K562 (cell line): ENCODE results near the gene LHCGR. TPM values are rescaled to one million over a fixed set of nuclear protein-coding genes. Genes with fewer than 3 reads are reported as not detected.

Experiments
- ATAC-seq: fragments of 200-7000 bp; cut with Tn5 transposase; 3 replicates; pipeline ENCODE4 v1.9.1; 2020; ENCODE audit warnings: moderate library complexity
- BruUV-seq: library from RNA; stranded (reverse); fragments of 400-500 nt; replicated peaks from 2 replicates; lab custom pipeline; 2021; lab: Mats Ljungman, UMichigan
- CTCF ChIA-PET: fragments of 300-600 bp; formaldehyde crosslinking; extraction: SDS; loops from one replicate; lab custom pipeline; 2021; ENCODE audit warnings: low intra/inter-chr PET ratio; lab: Yijun Ruan, JAX
- POLR2A ChIA-PET: fragments of 300-600, 350-650 bp; sonication (Branson Sonifier 250); formaldehyde crosslinking; extraction: SDS; loops from one replicate; lab custom pipeline; 2021; ENCODE audit warnings: antibody characterized with exemption, inconsistent platforms; lab: Yijun Ruan, JAX
- DNase-seq, 4 experiments: peaks; one replicate each; pipeline versions ENCODE4 v3.0.0 to v3.0.0-alpha.2; 2011 to 2018; ENCODE audit warnings: low spot score in 3 of 4, mixed read lengths in 3 of 4; ENCODE audit errors: extremely low read depth in 1 of 4
- FAIRE-seq: peaks from 2 replicates; lab custom pipeline; 2011; peaks lifted over from hg19 to GRCh38; lab: Jason Lieb, UNC
- H2AFZ ChIP-seq: 2 replicates; pipeline ENCODE4 v1.6.0; 2011; ENCODE audit warnings: low read depth, low read length, control low read depth, inconsistent platforms
- H3K27ac ChIP-seq: fragments of 200-600 bp; 3 replicates; pipeline ENCODE4 v1.8.0; 2011; ENCODE audit warnings: low read depth, mild to moderate bottlenecking, control low read depth, inconsistent platforms, low read length, moderate library complexity, mixed read lengths; ENCODE audit errors: extremely low read depth
- H3K27me3 ChIP-seq, 2 experiments: fragments of 300-600 bp in 1 of 2; 2 replicates in 1 of 2; 3 replicates in 1 of 2; pipeline versions ENCODE4 v1.6.0 to v1.8.0; 2011; ENCODE audit warnings: inconsistent platforms in 2 of 2, low read length in 2 of 2, mild to moderate bottlenecking in 1 of 2, mixed read lengths in 1 of 2, moderate library complexity in 1 of 2; ENCODE audit not compliant: control insufficient read depth in 2 of 2, insufficient read depth in 2 of 2
- H3K36me3 ChIP-seq: fragments of 300-600 bp; 3 replicates; pipeline ENCODE4 v1.8.0; 2011; ENCODE audit warnings: mild to moderate bottlenecking, low read length, inconsistent platforms; ENCODE audit not compliant: control insufficient read depth, insufficient read depth
- H3K4me1 ChIP-seq, 2 experiments: fragments of 200-600 bp in 1 of 2; replicated peaks in 1 of 2; 2 replicates in 1 of 2; 3 replicates in 1 of 2; pipeline versions ENCODE4 v1.5.1 to v1.8.0; 2011; ENCODE audit warnings: inconsistent platforms in 2 of 2, low read length in 2 of 2, mild to moderate bottlenecking in 1 of 2, mixed read lengths in 1 of 2, moderate library complexity in 1 of 2; ENCODE audit not compliant: control insufficient read depth in 2 of 2, insufficient read depth in 2 of 2
- H3K4me2 ChIP-seq: 2 replicates; pipeline ENCODE4 v1.6.1; 2011; ENCODE audit warnings: low read length, control low read depth, inconsistent platforms, mixed read lengths; ENCODE audit not compliant: insufficient read depth
- H3K4me3 ChIP-seq: fragments of 200-600 bp; sonication (generic), shearing (Covaris generic); 2 replicates; pipeline ENCODE4 v1.5.1; 2016; ENCODE audit warnings: control low read depth, inconsistent platforms
- H3K79me2 ChIP-seq: fragments of 200-600 bp; 3 replicates; pipeline ENCODE4 v1.8.0; 2011; ENCODE audit warnings: low read length, inconsistent platforms; ENCODE audit not compliant: control insufficient read depth, insufficient read depth
- H3K9ac ChIP-seq, 2 experiments: 2 replicates each; pipeline versions ENCODE4 v1.6.0 to v1.6.1; 2011; ENCODE audit warnings: low read depth in 2 of 2, low read length in 2 of 2, control low read depth in 1 of 2, inconsistent platforms in 1 of 2, mild to moderate bottlenecking in 1 of 2, mixed read lengths in 1 of 2; ENCODE audit not compliant: insufficient read depth in 1 of 2
- H3K9me1 ChIP-seq: one replicate; pipeline ENCODE4 v1.6.0; 2011; ENCODE audit warnings: inconsistent platforms, mild to moderate bottlenecking, low read length, moderate library complexity; ENCODE audit not compliant: control insufficient read depth, insufficient read depth
- H3K9me3 ChIP-seq: replicated peaks from 2 replicates; pipeline ENCODE4 v1.5.1; 2011; ENCODE audit warnings: low read depth, low read length, inconsistent platforms; ENCODE audit not compliant: control insufficient read depth, insufficient read depth
- H4K20me1 ChIP-seq: replicated peaks from 2 replicates; pipeline ENCODE4 v1.6.1; 2011; ENCODE audit warnings: low read length, inconsistent platforms, mixed read lengths; ENCODE audit not compliant: control insufficient read depth, insufficient read depth
- BRF2 ChIP-seq: IDR thresholded peaks from 3 replicates; pipeline ENCODE4 v1.6.1; 2011; ENCODE audit warnings: borderline replicate concordance, mild to moderate bottlenecking; ENCODE audit not compliant: insufficient read length, insufficient read depth
- CEBPB ChIP-seq: fragments of 450-650 bp; IDR thresholded peaks from 2 replicates; pipeline ENCODE4 v1.6.1; 2016; ENCODE audit warnings: missing genetic modification characterization, missing compliant biosample characterization
- DIDO1 ChIP-seq: fragments of 450-650 bp; IDR thresholded peaks from 2 replicates; pipeline ENCODE4 v1.6.1; 2016; ENCODE audit warnings: low read depth, missing biosample characterization, missing genetic modification characterization
- ETV1 ChIP-seq: fragments of 450-650 bp; conservative IDR thresholded peaks from 2 replicates; pipeline ENCODE4 v1.6.1; 2016; ENCODE audit warnings: missing genetic modification characterization, control low read depth, low read depth, missing compliant biosample characterization
- FOXP4 ChIP-seq: sonication (generic); formaldehyde crosslinking; IDR thresholded peaks from 2 replicates; pipeline ENCODE4 v1.8.0; 2022; ENCODE audit warnings: mild to moderate bottlenecking, missing genetic modification reagents, borderline replicate concordance
- GABPA ChIP-seq: fragments of 200-800 bp; sonication (Bioruptor generic); conservative IDR thresholded peaks from 2 replicates; pipeline ENCODE4 v1.6.1; 2016; ENCODE audit warnings: low read depth, missing genetic modification characterization, missing compliant biosample characterization
- KHSRP ChIP-seq: fragments of 450-650 bp; IDR thresholded peaks from 2 replicates; pipeline ENCODE4 v1.6.1; 2017
- LARP7 ChIP-seq: fragments of 450-650 bp; IDR thresholded peaks from 2 replicates; pipeline ENCODE4 v1.6.1; 2016
- MITF ChIP-seq: IDR thresholded peaks from 2 replicates; pipeline ENCODE4 v1.6.1; 2014; ENCODE audit warnings: antibody characterized with exemption
- PYGO2 ChIP-seq: fragments of 450-650 bp; IDR thresholded peaks from 2 replicates; pipeline ENCODE4 v1.6.1; 2016; ENCODE audit warnings: mild to moderate bottlenecking, missing genetic modification characterization, moderate library complexity, missing compliant biosample characterization
- XRCC3 ChIP-seq: fragments of 450-650 bp; IDR thresholded peaks from 2 replicates; pipeline ENCODE4 v1.6.1; 2017; ENCODE audit warnings: mild to moderate bottlenecking, moderate library complexity
- ZBTB33 ChIP-seq: sonication (generic); formaldehyde crosslinking; IDR thresholded peaks from 2 replicates; pipeline ENCODE4 v1.8.1; 2023; ENCODE audit warnings: mild to moderate bottlenecking, missing genetic modification reagents
- ZNF23 ChIP-seq: fragments of 250-450 bp; sonication (Bioruptor Pico); IDR thresholded peaks from 2 replicates; pipeline ENCODE4 v1.4.0; 2020; ENCODE audit warnings: mild to moderate bottlenecking
- WGBS: fragments of 100-300 bp; shearing (Covaris generic); methylation state at CpG from one replicate; pipeline ENCODE4 v1.1.6; 2016; ENCODE audit warnings: low coverage, mixed read lengths; ENCODE audit not compliant: insufficient coverage; ENCODE audit errors: missing lambda C conversion rate; 5-methylcytosine and 5-hydroxymethylcytosine counted together
- in situ Hi-C: fragments of 300-500 bp; cut with MboI; formaldehyde crosslinking; loops from 4 replicates; pipeline ENCODE4 v1.15.0; 2018; ENCODE audit warnings: inconsistent platforms, mixed read lengths
- intact Hi-C: fragments of 100-400 bp; cut with micrococcal nuclease; formaldehyde crosslinking; loops from 2 replicates; pipeline ENCODE4 v1.14.2; 2022
- polyA plus RNA-seq, 8 experiments: library from polyadenylated mRNA; depleted of rRNA in 4 of 8; stranded (reverse) in 5 of 8; unstranded in 3 of 8; fragments of >200 nt; fragmentation: Nextera tagmentation in 2 of 8; fragmentation: Illumina TruSeq in 1 of 8; extraction: Ambion mirVana in 2 of 8; extraction: Trizol in 1 of 8; gene quantifications; 2 replicates each; pipeline versions ENCODE4 v1.2.1 to v1.2.3, GENCODE V29; 2011 to 2014; ENCODE audit warnings: inconsistent platforms in 1 of 8, missing spikeins in 1 of 8
- total RNA-seq, 7 experiments: library from RNA; depleted of rRNA in 6 of 7; stranded (reverse); fragments of >200 nt in 6 of 7; fragmentation: Illumina TruSeq in 2 of 7; extraction: Trizol in 2 of 7; gene quantifications; 2 replicates each; pipeline versions ENCODE4 v1.2.1 to v1.2.3, GENCODE V29; 2011 to 2021; ENCODE audit warnings: low replicate concordance in 1 of 7
- TF ChIP-seq, protein P1 (sequence below): fragments of 450-650 bp; formaldehyde crosslinking; conservative IDR thresholded peaks from 2 replicates; pipeline ENCODE4 v1.4.0; 2022; ENCODE audit warnings: mild to moderate bottlenecking, missing genetic modification characterization

The LHCGR gene
- total and polyA plus RNA-seq, 9 of the 15 experiments (the other 6 are each of a cell fraction or from before 2014, with no cell fraction given): not detected

- intact Hi-C loops: no loop called here
- Histone ChIP-seq H3K27me3 (peaks cover 0 to 4% of the 10 kb centered on the region in 2 experiments; a peak in 1 of 5 replicates), H3K36me3 (no peaks in the 10 kb centered on the region), H3K9me1 (no peaks in the 10 kb centered on the region), H3K79me2 (no peaks in the 10 kb centered on the region), H2AFZ (no peak overlapping the region), H4K20me1 (no peaks in the 10 kb centered on the region), H3K4me2 (no peak overlapping the region), H3K4me3 (no peak overlapping the region), H3K9me3 (no peaks in the 10 kb centered on the region), H3K9ac (no peak overlapping the region), H3K27ac (no peak overlapping the region), H3K4me1 (no peaks in the 10 kb centered on the region)
- TF ChIP-seq FOXP4 (CRISPR knock-in tag) (no peak), LARP7 (no peak), KHSRP (no peak), XRCC3 (no peak), ZNF23 (CRISPR knock-in tag) (no peak), MITF (no peak), CEBPB (tag) (no peak), BRF2 (no peak), PYGO2 (tag) (no peak), ZBTB33 (CRISPR knock-in tag) (no peak), GABPA (tag) (no peak), ETV1 (tag) (no peak), DIDO1 (tag) (no peak)
- TF ChIP-seq, protein P1, sequence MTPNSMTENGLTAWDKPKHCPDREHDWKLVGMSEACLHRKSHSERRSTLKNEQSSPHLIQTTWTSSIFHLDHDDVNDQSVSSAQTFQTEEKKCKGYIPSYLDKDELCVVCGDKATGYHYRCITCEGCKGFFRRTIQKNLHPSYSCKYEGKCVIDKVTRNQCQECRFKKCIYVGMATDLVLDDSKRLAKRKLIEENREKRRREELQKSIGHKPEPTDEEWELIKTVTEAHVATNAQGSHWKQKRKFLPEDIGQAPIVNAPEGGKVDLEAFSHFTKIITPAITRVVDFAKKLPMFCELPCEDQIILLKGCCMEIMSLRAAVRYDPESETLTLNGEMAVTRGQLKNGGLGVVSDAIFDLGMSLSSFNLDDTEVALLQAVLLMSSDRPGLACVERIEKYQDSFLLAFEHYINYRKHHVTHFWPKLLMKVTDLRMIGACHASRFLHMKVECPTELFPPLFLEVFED (CRISPR knock-in tag): no peak
- DNase-seq: no peak
- no TSS peak for BruUV-seq
- POLR2A ChIA-PET: no interaction called here
- WGBS: 0% methylated on average over 2 of the region's 2 CpGs
- no peak for ATAC-seq
- CTCF ChIA-PET: no interaction called here
- in situ Hi-C loops: no loop called here
- FAIRE-seq: no peak
Measured at GRCh38 chr2:48736251-48736650, 19.3 kb downstream of the LHCGR start.
